HEK293T (cell line): ENCODE data around the gene MPV17.

Source experiments
- ARNT ChIP-seq: fragments of 450-650 bp; IDR thresholded peaks from 2 replicates; pipeline ENCODE4 v1.6.1; 2017; ENCODE audit warnings: mild to moderate bottlenecking
- BHLHE40 ChIP-seq: fragments of 450-650 bp; IDR thresholded peaks from 2 replicates; pipeline ENCODE4 v1.6.1; 2016; ENCODE audit warnings: mild to moderate bottlenecking, moderate library complexity, borderline replicate concordance
- CTBP1 ChIP-seq: fragments of 450-650 bp; IDR thresholded peaks from 2 replicates; pipeline ENCODE4 v1.6.1; 2016; ENCODE audit warnings: borderline replicate concordance
- FOXA1 ChIP-seq: fragments of 450-650 bp; IDR thresholded peaks from 2 replicates; pipeline ENCODE4 v1.6.1; 2016; ENCODE audit warnings: mild to moderate bottlenecking
- FOXK2 ChIP-seq: fragments of 450-650 bp; IDR thresholded peaks from 2 replicates; pipeline ENCODE4 v1.6.1; 2016; ENCODE audit warnings: mild to moderate bottlenecking
- FOXM1 ChIP-seq: fragments of 450-650 bp; IDR thresholded peaks from 2 replicates; pipeline ENCODE4 v1.6.1; 2017; ENCODE audit warnings: mild to moderate bottlenecking, borderline replicate concordance
- HDGF ChIP-seq: fragments of 450-650 bp; IDR thresholded peaks from 2 replicates; pipeline ENCODE4 v1.6.1; 2017; ENCODE audit warnings: antibody characterized with exemption, borderline replicate concordance
- LEF1 ChIP-seq: fragments of 450-650 bp; IDR thresholded peaks from 2 replicates; pipeline ENCODE4 v1.6.1; 2017; ENCODE audit warnings: mild to moderate bottlenecking, borderline replicate concordance
- NFRKB ChIP-seq: fragments of 450-650 bp; IDR thresholded peaks from 2 replicates; pipeline ENCODE4 v1.6.1; 2016; ENCODE audit warnings: mild to moderate bottlenecking, moderate library complexity
- PKNOX1 ChIP-seq: fragments of 450-650 bp; IDR thresholded peaks from 2 replicates; pipeline ENCODE4 v1.6.1; 2016
- SP1 ChIP-seq: fragments of 450-650 bp; IDR thresholded peaks from 2 replicates; pipeline ENCODE4 v1.6.1; 2017
- SUZ12 ChIP-seq: fragments of 450-650 bp; IDR thresholded peaks from 2 replicates; pipeline ENCODE4 v1.6.1; 2016; ENCODE audit warnings: mild to moderate bottlenecking

GRCh38 chr2:27353762-27354596 lies 31.1 kb upstream of the MPV17 start:
- TF ChIP-seq FOXM1 (no peak), SUZ12 (no peak), NFRKB (no peak), FOXA1 (no peak), SP1 (no peak), FOXK2 (no peak), LEF1 (no peak), ARNT (no peak), HDGF (no peak), BHLHE40 (no peak), PKNOX1 (no peak), CTBP1 (no peak)
